ENCODE results near the gene MMEL1. TPM values are rescaled to one million over a fixed set of nuclear protein-coding genes. Genes with fewer than 3 reads are reported as not detected.

MMEL1 gene
- total and polyA plus RNA-seq, 2 of the 13 experiments (the other 11 are each of a cell fraction or from before 2014, with no cell fraction given): 0.48 TPM; not detected in 1

- 0 out of 2 replicates have a peak, but pooled peaks have one; percentile 47 for TF ChIP-seq MYPOP (CRISPR knock-in tag; IDR thresholded peaks at IDR 0.05)
- TF ChIP-seq SP4 (CRISPR knock-in tag; IDR thresholded peaks at IDR 0.05): 0 out of 2 replicates have a peak, but pooled peaks have one; percentile 37
- no peak for TF ChIP-seq RNF2 (conservative IDR thresholded peaks at IDR 0.05; ENCODE audit: low read depth)
- TF ChIP-seq IKZF4 (CRISPR knock-in tag; IDR thresholded peaks at IDR 0.05; ENCODE audit: borderline replicate concordance, low read depth, not compliant biosample characterization): peak; percentile 12
- TF ChIP-seq ZNF18 (CRISPR knock-in tag; IDR thresholded peaks at IDR 0.05; ENCODE audit: insufficient replicate concordance): peak; percentile 25
- no peak for TF ChIP-seq IRF2 (CRISPR knock-in tag; IDR thresholded peaks at IDR 0.05)
- no peak for TF ChIP-seq ZNF326 (CRISPR knock-in tag; IDR thresholded peaks at IDR 0.05; ENCODE audit: borderline replicate concordance)
- 0 out of 2 replicates have a peak, but pooled peaks have one; percentile 49 for TF ChIP-seq ZNF34 (CRISPR knock-in tag; IDR thresholded peaks at IDR 0.05; ENCODE audit: borderline replicate concordance)
- TF ChIP-seq ZFP1 (CRISPR knock-in tag; IDR thresholded peaks at IDR 0.05): no peak
- TF ChIP-seq ZNF773 (CRISPR knock-in tag; IDR thresholded peaks at IDR 0.05; ENCODE audit: borderline replicate concordance): no peak
- TF ChIP-seq POGZ (CRISPR knock-in tag; IDR thresholded peaks at IDR 0.05): no peak
- no peak for TF ChIP-seq ZNF713 (CRISPR knock-in tag; IDR thresholded peaks at IDR 0.05)
- TF ChIP-seq ZNF652 (CRISPR knock-in tag; IDR thresholded peaks at IDR 0.05; ENCODE audit: borderline replicate concordance, low read depth): no peak
- no peak for TF ChIP-seq ZNF501 (CRISPR knock-in tag; IDR thresholded peaks at IDR 0.05)
- TF ChIP-seq ZNF318 (CRISPR knock-in tag; IDR thresholded peaks at IDR 0.05): 0 out of 2 replicates have a peak, but pooled peaks have one; percentile 54
- TF ChIP-seq ZC3H13 (CRISPR knock-in tag; IDR thresholded peaks at IDR 0.05): peak; percentile 81
- TF ChIP-seq ZNF644 (CRISPR knock-in tag; IDR thresholded peaks at IDR 0.05; ENCODE audit: low read depth): no peak
- TF ChIP-seq NFIB (CRISPR knock-in tag; IDR thresholded peaks at IDR 0.05; ENCODE audit: borderline replicate concordance): no peak
Observed at GRCh38 chr1:2547210-2548067, 85.4 kb downstream of the MMEL1 start (continued).

All from HepG2 (cell line).